H9 (cell line): ENCODE data around the gene ZBTB16. TPM values are rescaled to one million over a fixed set of nuclear protein-coding genes. Genes with fewer than 3 reads are reported as not detected.

Source experiments
- DNase-seq: peaks from one replicate; pipeline ENCODE4 v3.0.0-alpha.2; 2017
- H2AFZ ChIP-seq: one replicate; pipeline ENCODE4 v1.6.1; 2013; ENCODE audit warnings: mild to moderate bottlenecking, low read length, control low read depth, moderate library complexity
- H2AK5ac ChIP-seq: 2 replicates; pipeline ENCODE4 v1.6.1; 2013; ENCODE audit warnings: low read length, control low read depth, mixed read lengths; ENCODE audit not compliant: insufficient read length
- H2BK120ac ChIP-seq: one replicate; pipeline ENCODE4 v1.6.1; 2013; ENCODE audit warnings: low read depth, mild to moderate bottlenecking, low read length, control low read depth, inconsistent platforms; ENCODE audit not compliant: poor library complexity, severe bottlenecking
- H2BK12ac ChIP-seq: 2 replicates; pipeline ENCODE4 v1.6.1; 2013; ENCODE audit warnings: low read length, control low read depth, mixed read lengths, low read depth; ENCODE audit not compliant: insufficient read length
- H2BK15ac ChIP-seq: 2 replicates; pipeline ENCODE4 v1.6.1; 2013; ENCODE audit warnings: low read depth, low read length, control low read depth
- H2BK20ac ChIP-seq: one replicate; pipeline ENCODE4 v1.6.1; 2013; ENCODE audit warnings: low read depth, mild to moderate bottlenecking, low read length, control low read depth, inconsistent platforms; ENCODE audit not compliant: poor library complexity, severe bottlenecking
- H2BK5ac ChIP-seq: 2 replicates; pipeline ENCODE4 v1.6.1; 2013; ENCODE audit warnings: low read length, control low read depth, mixed read lengths; ENCODE audit not compliant: insufficient read length
- H3K14ac ChIP-seq: 2 replicates; pipeline ENCODE4 v1.6.1; 2013; ENCODE audit warnings: low read length, control low read depth; ENCODE audit not compliant: insufficient read depth
- H3K18ac ChIP-seq: 2 replicates; pipeline ENCODE4 v1.6.1; 2013; ENCODE audit warnings: low read depth, mild to moderate bottlenecking, mixed read lengths, low read length, control low read depth; ENCODE audit not compliant: insufficient read length
- H3K23ac ChIP-seq: 2 replicates; pipeline ENCODE4 v1.6.1; 2013; ENCODE audit warnings: low read length, control low read depth, mixed read lengths, low read depth; ENCODE audit not compliant: insufficient read length
- H3K23me2 ChIP-seq: 2 replicates; pipeline ENCODE4 v1.6.1; 2013; ENCODE audit warnings: low read depth, mild to moderate bottlenecking, mixed read lengths, low read length, control low read depth; ENCODE audit not compliant: insufficient read length, poor library complexity, severe bottlenecking
- H3K27ac ChIP-seq: 2 replicates; pipeline ENCODE4 v1.5.1; 2013; ENCODE audit warnings: low read length, control low read depth, mixed read lengths, low read depth; ENCODE audit not compliant: insufficient read length
- H3K27me3 ChIP-seq: 2 replicates; pipeline ENCODE4 v1.6.1; 2013; ENCODE audit warnings: low read length, control low read depth, inconsistent platforms; ENCODE audit not compliant: insufficient read depth
- H3K4ac ChIP-seq: 2 replicates; pipeline ENCODE4 v1.6.1; 2013; ENCODE audit warnings: low read depth, mild to moderate bottlenecking, control low read depth, inconsistent platforms, low read length, moderate library complexity
- H3K4me1 ChIP-seq: 2 replicates; pipeline ENCODE4 v1.6.1; 2013; ENCODE audit warnings: low read length, control low read depth, inconsistent platforms; ENCODE audit not compliant: insufficient read depth
- H3K4me2 ChIP-seq: 2 replicates; pipeline ENCODE4 v1.6.1; 2013; ENCODE audit warnings: low read length, control low read depth, mixed read lengths; ENCODE audit not compliant: insufficient read length, insufficient read depth
- H3K56ac ChIP-seq: 2 replicates; pipeline ENCODE4 v1.6.1; 2013; ENCODE audit warnings: low read depth, mild to moderate bottlenecking, mixed read lengths, low read length, control low read depth; ENCODE audit not compliant: insufficient read length
- H3K79me1 ChIP-seq: 2 replicates; pipeline ENCODE4 v1.6.1; 2013; ENCODE audit warnings: low read depth, mild to moderate bottlenecking, moderate library complexity, low read length, control low read depth, inconsistent platforms; ENCODE audit not compliant: insufficient read depth, poor library complexity, severe bottlenecking
- H3K79me2 ChIP-seq: 2 replicates; pipeline ENCODE4 v1.6.1; 2013; ENCODE audit warnings: low read length, control low read depth, inconsistent platforms; ENCODE audit not compliant: insufficient read depth
- H3K9ac ChIP-seq: 2 replicates; pipeline ENCODE4 v1.6.1; 2013; ENCODE audit warnings: low read length, control low read depth, mixed read lengths; ENCODE audit not compliant: insufficient read length; ENCODE audit errors: extremely low read depth
- H3K9me3 ChIP-seq: one replicate; pipeline ENCODE4 v1.6.1; 2013; ENCODE audit warnings: low read depth, low read length, inconsistent platforms; ENCODE audit not compliant: control insufficient read depth
- H3T11ph ChIP-seq: one replicate; pipeline ENCODE4 v1.6.1; 2013; ENCODE audit warnings: mild to moderate bottlenecking, low read length, control low read depth, inconsistent platforms
- H4K20me1 ChIP-seq: one replicate; pipeline ENCODE4 v1.6.1; 2013; ENCODE audit not compliant: control insufficient read depth, insufficient read length, insufficient read depth
- H4K5ac ChIP-seq: 2 replicates; pipeline ENCODE4 v1.6.1; 2013; ENCODE audit warnings: low read depth, mild to moderate bottlenecking, mixed read lengths, low read length, control low read depth; ENCODE audit not compliant: insufficient read length
- H4K8ac ChIP-seq: replicated peaks from 2 replicates; pipeline ENCODE4 v1.6.1; 2013; ENCODE audit warnings: low read length, control low read depth, mixed read lengths, low read depth; ENCODE audit not compliant: insufficient read length
- H4K91ac ChIP-seq: 2 replicates; pipeline ENCODE4 v1.6.1; 2013; ENCODE audit warnings: low read depth, mild to moderate bottlenecking, moderate library complexity, mixed read lengths, low read length, control low read depth; ENCODE audit not compliant: insufficient read length
- H3K27ac Mint-ChIP-seq, 3 experiments: 2 replicates in 2 of 3; 3 replicates in 1 of 3; pipeline ENCODE4 v1.8.0; 2020 to 2021; ENCODE audit warnings: mixed read lengths in 3 of 3, mild to moderate bottlenecking in 1 of 3, moderate library complexity in 1 of 3
- H3K27me3 Mint-ChIP-seq: 2 replicates; pipeline ENCODE4 v1.8.0; 2021; ENCODE audit warnings: low read depth, mild to moderate bottlenecking, moderate library complexity, mixed read lengths
- H3K36me3 Mint-ChIP-seq, 3 experiments: 2 replicates in 2 of 3; 3 replicates in 1 of 3; pipeline ENCODE4 v1.8.0; 2020 to 2021; ENCODE audit warnings: low read depth in 3 of 3, mixed read lengths in 3 of 3; ENCODE audit not compliant: insufficient read depth in 1 of 3
- H3K4me1 Mint-ChIP-seq, 2 experiments: 2 replicates each; pipeline ENCODE4 v1.8.0; 2020; ENCODE audit warnings: mixed read lengths in 2 of 2
- H3K4me3 Mint-ChIP-seq, 2 experiments: 2 replicates in 1 of 2; 3 replicates in 1 of 2; pipeline ENCODE4 v1.8.0; 2020 to 2021; ENCODE audit warnings: mild to moderate bottlenecking in 2 of 2, mixed read lengths in 2 of 2, moderate library complexity in 1 of 2
- H3K9me3 Mint-ChIP-seq, 2 experiments: 2 replicates in 1 of 2; 3 replicates in 1 of 2; pipeline ENCODE4 v1.8.0; 2020; ENCODE audit warnings: mild to moderate bottlenecking in 2 of 2, mixed read lengths in 2 of 2, moderate library complexity in 1 of 2
- WGBS: extraction: QIAGEN DNeasy Blood & Tissue Kit; methylation state at CpG from one replicate; pipeline ENCODE4 v1.1.7; 2013; ENCODE audit warnings: missing lambda C conversion rate, low lambda C conversion rate, mixed read lengths; ENCODE audit not compliant: insufficient read length; ENCODE audit errors: extremely low coverage; 5-methylcytosine and 5-hydroxymethylcytosine counted together
- total RNA-seq: library from RNA; stranded (reverse); gene quantifications from 2 replicates; pipeline ENCODE4 v1.2.1, GENCODE V29; 2021
- TF ChIP-seq, protein P1 (sequence below): fragments of 200-600 bp; sonication (generic); conservative IDR thresholded peaks from 3 replicates; pipeline ENCODE4 v1.8.0; 2021; ENCODE audit warnings: antibody characterized with exemption, mild to moderate bottlenecking

The ZBTB16 gene
- total RNA-seq, 1 experiment from 2014 or later: not detected

GRCh38 chr11:114165326-114166230 lies 106.1 kb downstream of the ZBTB16 start:
- H3K4me3 Mint-ChIP-seq: no peak overlapping the region
- no peak overlapping the region for H3K23ac ChIP-seq
- no peak overlapping the region; the same call in 1 of the 2 replicates for H3K14ac ChIP-seq
- H3K27me3 Mint-ChIP-seq: peaks cover 18% of the 10 kb centered on the region
- no CpG with 5 or more reads among the region's 7 CpGs for WGBS
- no peak overlapping the region for H2BK15ac ChIP-seq
- no peak overlapping the region for H4K8ac ChIP-seq
- no peaks in the 10 kb centered on the region for H3K23me2 ChIP-seq
- no peaks in the 10 kb centered on the region for H3K9me3 ChIP-seq
- no peak overlapping the region for H2BK12ac ChIP-seq
- H3K27ac ChIP-seq: no peak overlapping the region
- H2AK5ac ChIP-seq: no peak overlapping the region
- peaks cover 4% of the 10 kb centered on the region; the same call in 1 of the 2 replicates for H3K4me1 ChIP-seq
- no peak overlapping the region for H2BK120ac ChIP-seq
- no peak overlapping the region for H4K5ac ChIP-seq
- H3K27me3 ChIP-seq: no peaks in the 10 kb centered on the region; the same call in 1 of the 2 replicates
- H4K91ac ChIP-seq: no peak overlapping the region
- peaks cover 12 to 41% of the 10 kb centered on the region in 2 experiments for H3K4me1 Mint-ChIP-seq
- no peak overlapping the region for H3K27ac Mint-ChIP-seq
- DNase-seq: no peak
- no peak overlapping the region for H3K9ac ChIP-seq
- H3T11ph ChIP-seq: no peak overlapping the region
- no peaks in the 10 kb centered on the region for H4K20me1 ChIP-seq
- H3K4ac ChIP-seq: no peak overlapping the region
- H2BK5ac ChIP-seq: no peak overlapping the region
- H2BK20ac ChIP-seq: no peak overlapping the region
- no peak overlapping the region for H3K18ac ChIP-seq
- H2AFZ ChIP-seq: no peak overlapping the region
- H3K79me2 ChIP-seq: no peaks in the 10 kb centered on the region
- H3K9me3 Mint-ChIP-seq: no peaks in the 10 kb centered on the region
- TF ChIP-seq, protein P1, sequence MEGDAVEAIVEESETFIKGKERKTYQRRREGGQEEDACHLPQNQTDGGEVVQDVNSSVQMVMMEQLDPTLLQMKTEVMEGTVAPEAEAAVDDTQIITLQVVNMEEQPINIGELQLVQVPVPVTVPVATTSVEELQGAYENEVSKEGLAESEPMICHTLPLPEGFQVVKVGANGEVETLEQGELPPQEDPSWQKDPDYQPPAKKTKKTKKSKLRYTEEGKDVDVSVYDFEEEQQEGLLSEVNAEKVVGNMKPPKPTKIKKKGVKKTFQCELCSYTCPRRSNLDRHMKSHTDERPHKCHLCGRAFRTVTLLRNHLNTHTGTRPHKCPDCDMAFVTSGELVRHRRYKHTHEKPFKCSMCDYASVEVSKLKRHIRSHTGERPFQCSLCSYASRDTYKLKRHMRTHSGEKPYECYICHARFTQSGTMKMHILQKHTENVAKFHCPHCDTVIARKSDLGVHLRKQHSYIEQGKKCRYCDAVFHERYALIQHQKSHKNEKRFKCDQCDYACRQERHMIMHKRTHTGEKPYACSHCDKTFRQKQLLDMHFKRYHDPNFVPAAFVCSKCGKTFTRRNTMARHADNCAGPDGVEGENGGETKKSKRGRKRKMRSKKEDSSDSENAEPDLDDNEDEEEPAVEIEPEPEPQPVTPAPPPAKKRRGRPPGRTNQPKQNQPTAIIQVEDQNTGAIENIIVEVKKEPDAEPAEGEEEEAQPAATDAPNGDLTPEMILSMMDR: no peak
- H3K56ac ChIP-seq: no peak overlapping the region
- no peaks in the 10 kb centered on the region; a peak in 1 of 7 replicates for H3K36me3 Mint-ChIP-seq
- no peak overlapping the region for H3K4me2 ChIP-seq
- H3K79me1 ChIP-seq: no peaks in the 10 kb centered on the region
